ENCODE measurements around the gene SLAIN2.

DNA sequence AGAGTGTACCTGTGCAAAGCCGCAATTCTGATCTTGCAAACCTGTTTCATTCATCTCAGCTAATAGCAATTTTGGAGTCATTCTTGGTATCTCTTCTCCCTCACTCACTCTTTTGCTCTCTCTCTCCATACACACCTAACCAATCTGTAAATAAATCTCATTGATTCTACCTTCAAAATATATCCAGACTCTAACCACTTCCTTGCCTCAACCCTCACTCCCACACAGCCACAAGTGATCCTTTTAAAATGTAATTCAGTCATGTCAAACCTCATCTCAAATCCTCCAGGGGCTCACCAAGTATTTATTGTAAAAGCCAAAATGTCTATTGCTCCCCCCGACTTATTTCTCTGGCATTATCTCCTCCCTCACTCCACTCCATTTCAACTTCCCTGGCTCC, 90.1 kb downstream of the SLAIN2 start:
- TF ChIP-seq CTCF (IDR thresholded peaks at IDR 0.05; ENCODE audit: insufficient read depth, low read depth, low read length) (no peak), EZH2 (IDR thresholded peaks at IDR 0.05; ENCODE audit: insufficient read depth, low read length) (no peak)
